GM19351 (cell line): Measurements from ENCODE around the gene PPARG.
"Not testable (repeated sequence)": the region's sequence is repeated elsewhere in the genome, so short reads cannot be mapped to it uniquely, and the experiment has no call there.

Experiments
- ATAC-seq: cut with Tn5 transposase; IDR thresholded peaks from one replicate; pipeline ENCODE4 v1.9.1; 2021; ENCODE audit warnings: mild to moderate bottlenecking, moderate library complexity; ENCODE audit not compliant: unreplicated experiment

Gene PPARG

DNA sequence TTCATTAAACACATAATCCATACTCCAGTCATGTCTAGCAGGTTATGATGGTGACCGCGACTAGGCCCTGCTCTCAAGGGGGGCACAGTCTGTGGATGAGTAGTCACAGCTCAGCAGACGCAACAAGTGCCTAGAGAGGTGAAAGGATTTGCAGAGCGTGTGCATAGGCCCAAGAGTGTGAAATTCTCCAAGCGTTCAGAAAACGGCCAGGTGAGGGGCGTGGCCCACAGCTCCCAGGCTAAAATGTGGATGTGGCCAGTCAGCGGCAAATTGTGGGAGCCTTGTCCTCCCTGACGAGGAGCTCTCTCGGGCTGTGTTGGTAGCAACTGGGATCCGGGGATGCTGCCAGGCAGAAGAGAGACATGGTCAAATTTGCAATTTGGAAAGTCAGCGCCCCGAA lies 149.0 kb downstream of the PPARG start:
- ATAC-seq: no peak

DNA sequence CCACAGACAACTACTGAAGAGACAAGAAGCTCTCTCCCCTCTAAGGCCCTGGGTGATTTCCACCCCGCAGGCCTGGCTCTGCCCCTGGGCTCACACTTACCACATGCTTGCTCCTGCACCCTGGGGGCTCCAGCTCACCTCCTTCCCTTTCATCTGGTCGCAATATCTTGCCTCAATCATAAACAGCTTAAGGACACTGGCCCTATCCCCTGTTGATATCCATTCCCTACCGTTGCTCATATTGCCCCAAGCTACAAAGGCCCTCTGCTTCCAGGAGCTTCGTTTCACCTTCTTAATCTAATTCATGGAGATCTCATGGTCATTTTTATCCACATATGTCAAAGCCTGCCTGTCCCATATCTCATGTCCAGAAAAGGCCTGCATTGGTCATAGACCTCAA lies 149.4 kb downstream of the PPARG start:
- ATAC-seq: no peak

DNA sequence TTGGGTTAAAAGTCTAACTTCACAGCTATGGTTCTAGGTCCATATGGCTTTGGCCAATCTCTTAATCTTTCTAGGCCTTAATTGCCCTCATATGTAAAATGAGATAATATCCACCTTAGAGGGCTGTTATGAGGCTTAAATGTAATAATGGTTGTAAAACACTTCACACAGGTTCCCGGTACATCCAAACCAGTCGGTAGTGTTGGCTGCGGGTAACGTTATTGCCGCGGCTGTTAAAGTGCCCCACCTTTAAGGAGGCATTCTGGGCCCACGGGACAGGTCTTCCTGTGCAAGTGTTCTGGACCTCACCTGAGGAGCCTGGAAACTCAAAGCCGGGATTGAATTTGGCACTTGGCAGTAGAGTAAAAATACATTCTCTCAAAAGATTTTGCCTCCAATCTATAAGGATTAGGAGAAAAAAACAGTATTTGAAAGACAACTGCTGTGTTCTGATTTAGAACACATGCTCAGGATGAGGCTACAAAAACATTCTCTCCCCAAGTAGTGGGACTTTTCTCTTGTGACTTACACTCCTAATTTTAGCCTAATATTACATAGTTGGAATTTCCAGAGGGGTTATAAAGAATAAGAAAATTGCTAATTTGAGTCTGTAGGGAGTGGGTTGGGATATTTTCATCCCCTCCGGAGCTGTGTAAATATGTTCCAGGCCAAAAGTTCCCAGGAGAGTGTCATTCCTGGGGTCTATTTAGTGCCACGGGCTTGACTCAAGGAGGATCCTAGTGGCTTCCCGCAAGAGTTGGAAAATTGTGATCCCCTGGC lies 150.5 kb downstream of the PPARG start:
- ATAC-seq: no peak

DNA sequence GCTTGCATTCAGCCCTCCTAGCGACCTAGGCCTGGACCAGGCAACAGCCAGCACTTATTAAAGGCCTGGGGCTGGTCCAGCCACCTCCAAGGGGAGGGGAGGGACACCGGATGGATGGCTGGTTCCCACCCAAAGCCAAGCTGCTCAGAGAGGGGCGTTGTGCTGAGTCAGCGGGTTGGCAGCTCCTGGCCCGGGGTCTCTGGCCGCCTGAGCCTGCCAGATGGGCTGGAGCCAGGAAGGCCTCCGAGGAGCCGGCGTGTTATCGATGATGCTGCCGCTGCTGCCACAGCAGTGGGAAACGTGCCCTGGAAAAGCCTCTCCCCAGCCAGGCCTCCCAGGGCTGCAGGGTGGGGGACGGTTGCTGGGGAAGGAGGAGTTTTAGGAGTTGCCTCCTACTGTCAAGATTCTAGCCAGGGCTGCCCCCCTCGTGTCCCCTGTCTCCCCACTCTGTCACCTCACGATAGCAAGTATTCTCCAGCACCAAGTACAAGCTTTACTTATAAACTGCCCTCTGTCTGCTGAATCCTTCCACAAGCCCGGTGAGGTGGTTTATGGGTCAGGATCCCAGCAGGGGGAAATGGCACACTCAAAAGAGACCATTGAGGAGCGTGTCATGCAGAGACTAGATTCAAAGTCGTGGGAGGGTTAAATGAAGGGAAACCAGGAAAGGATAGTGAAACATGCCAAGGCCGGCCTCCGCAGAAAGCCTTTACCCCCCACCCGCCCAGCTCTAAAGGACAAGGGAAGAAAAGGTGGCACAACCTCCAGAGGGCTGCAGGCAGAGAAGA lies 152.3 kb downstream of the PPARG start:
- ATAC-seq: no peak

DNA sequence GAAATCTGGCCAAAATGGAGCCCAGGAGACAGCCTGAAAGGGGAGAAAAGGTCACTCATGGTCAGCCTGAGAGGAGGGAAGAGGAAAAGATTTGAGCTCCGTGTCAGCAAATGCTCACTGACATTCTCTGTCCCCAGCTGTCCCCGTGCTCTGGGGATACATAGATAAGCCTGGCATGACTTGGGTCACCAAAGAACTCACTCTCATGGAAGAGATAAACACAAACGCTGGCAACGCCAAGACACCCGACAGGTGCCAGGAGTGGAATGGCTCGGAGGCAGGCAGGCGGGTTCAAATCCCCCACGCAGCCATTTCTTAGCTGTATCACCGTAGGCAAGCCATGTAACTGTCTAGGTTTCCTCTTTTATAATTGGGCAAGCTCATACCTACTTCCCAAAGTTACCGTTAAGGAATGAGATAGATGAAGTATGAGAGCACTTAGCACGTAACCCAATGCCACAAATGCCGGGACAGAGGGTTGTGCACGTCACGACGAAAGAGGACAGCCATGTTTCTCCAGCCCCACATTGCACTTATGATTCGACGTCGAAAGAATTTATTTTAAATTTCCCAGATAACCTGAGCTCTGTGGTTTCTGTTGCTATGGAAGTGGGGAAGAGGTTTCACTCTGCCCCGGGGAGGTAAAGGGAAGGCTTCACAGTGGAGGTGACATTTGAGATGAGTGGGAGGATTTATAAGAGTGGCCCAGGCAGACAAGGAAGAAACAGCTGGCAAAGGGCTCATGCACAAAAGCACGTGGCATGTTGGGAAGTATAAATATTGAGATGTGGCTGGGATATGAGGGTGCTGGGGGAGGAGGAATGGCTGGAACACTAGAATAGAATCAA lies 154.0 kb downstream of the PPARG start:
- no peak for ATAC-seq

DNA sequence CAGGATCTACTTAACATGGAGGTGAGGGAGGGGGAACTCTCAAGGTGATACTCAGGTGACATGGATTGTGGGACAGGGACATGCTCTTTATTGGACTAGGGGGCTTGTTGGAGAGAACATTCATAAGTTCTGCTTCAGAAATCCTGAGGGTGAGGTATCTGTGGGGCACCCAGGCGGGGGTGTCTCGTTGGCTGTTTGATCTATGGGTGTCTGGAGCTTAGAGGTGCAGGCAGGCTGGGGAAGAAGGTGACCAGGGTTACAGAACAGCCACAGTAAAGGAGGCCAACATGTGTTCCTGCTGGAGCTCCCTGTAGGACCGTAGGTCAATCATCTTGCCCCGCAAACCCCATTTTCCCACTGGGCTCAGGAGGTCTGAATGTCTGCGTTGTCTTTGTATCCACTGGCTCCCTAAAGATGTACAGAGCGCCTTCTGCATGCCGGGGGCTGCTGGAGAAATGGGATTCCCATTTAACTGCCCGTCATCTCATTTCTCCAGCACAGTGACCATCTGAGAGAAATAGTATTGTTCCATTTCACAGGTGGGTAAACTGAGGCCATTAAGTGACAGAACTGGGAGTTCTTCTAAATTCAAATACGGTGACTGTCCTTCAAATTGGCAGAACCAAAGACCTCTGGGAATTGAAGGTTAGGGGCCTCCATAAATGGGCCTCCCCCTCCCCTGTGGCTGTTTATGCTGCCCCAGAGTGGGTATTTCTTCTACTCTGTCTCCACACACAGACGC lies 155.1 kb downstream of the PPARG start:
- ATAC-seq: no peak

DNA sequence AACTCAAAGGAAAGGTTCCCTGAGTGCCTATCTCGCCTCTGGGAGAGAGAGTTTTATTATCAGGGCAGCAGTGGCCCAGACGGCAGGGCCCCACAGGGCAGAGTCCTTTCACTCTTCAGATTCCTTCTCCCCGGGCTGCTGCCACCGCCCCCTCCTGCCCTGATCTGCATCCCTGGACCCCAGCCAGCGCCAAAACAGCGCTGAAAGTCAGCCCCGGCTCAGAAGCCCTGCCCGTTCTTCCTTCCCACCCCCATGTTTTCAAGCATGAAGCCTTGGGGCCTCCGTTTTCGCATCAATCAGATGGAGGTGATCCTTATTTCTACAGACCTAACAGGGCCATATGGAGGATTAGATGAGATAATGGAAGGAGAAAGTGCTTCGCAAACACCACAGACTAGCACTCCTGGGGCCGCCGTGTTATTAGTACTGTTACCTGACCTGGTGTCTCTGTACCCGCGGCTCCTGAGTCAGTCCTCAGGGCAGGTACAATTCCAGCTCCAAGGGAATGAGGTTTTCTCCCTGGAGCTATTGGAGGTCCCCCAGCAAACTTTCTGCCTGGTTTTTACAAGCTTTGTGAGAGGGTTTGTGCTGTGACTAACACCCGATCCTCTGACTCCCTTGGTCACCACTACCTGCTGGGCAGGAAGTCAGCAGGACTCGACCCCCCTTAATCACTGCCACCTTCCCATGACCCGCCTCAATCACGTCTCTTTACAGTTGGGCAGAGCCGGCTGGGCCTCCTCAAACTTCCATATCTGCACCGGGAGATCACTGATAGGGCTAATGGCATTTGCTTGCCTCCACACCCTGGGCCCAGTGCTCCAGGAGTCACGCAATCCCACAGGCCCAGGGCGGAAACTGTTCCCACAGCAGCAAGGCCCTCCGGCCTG lies 156.0 kb downstream of the PPARG start:
- no peak for ATAC-seq

DNA sequence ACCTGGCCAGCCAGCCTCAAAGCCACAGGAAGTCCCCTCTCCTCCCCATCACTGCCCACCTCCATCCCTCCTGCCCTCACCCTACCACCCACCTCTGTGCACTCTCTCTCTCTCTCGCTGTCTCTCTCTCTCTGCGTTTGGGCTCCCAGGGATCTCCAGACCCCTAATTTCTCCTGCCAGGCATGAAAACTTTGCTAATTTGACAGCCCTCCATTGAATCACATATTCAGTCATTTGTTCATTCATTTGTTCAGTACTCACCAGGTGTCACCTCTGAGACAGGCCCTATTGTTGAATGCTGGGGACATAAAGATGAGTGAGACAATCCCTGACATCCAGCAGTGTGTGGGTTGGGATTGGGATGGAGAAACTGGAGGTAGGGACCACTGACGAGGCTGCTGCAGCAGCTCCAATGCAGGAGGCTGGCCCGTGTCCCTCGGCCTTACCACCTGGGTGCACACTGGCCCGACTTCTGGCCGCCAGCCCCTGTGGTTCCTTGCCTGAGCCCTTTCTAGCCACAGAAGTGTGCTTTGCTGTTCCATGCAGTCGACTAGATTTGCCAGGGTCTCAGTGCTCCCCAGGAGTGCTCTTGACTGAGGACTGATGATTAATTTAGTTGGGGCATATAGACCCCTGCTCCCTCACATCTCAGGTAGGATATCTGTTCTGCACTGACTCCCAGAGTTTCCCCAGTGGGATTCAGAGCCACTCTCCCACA lies 156.8 kb downstream of the PPARG start:
- no peak for ATAC-seq

DNA sequence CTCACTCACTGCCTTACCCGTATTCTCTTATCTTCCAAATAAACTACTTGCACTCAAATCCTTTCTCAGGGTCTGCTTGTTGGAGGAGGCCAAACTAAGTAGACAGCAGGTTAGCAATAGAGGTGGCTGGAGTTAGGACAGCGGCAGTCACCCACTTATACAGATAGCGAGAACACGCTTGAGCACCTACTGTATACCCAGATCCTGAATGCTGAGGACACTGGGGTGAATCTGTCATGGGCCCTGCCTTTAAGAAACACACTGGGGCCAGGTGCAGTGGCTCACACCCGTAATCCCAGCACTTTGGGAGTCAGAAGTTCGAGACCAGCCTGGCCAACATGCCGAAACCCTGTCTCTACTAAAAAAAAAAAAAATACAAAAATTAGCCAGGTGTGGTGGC lies 157.4 kb downstream of the PPARG start:
- ATAC-seq: no peak

DNA sequence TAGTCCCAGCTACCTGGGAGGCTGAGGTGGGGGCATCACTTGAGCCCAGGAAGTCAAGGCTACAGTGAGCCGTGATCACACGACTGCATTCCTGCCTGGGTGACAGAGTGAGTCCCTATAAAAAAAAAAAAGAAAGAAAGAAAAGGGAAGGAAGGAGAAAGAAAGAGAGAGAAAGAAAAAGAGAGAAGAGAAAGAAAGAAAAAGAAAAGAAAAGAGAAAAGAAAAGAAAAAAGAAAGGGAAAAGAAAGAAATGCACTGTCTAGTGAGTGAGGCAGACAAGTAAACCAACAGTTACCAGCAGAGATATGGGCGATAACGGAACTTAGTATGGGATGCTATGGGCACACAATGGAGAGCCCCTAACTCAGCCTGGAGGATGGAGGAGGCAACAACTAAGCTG lies 158.2 kb downstream of the PPARG start:
- ATAC-seq: no peak

DNA sequence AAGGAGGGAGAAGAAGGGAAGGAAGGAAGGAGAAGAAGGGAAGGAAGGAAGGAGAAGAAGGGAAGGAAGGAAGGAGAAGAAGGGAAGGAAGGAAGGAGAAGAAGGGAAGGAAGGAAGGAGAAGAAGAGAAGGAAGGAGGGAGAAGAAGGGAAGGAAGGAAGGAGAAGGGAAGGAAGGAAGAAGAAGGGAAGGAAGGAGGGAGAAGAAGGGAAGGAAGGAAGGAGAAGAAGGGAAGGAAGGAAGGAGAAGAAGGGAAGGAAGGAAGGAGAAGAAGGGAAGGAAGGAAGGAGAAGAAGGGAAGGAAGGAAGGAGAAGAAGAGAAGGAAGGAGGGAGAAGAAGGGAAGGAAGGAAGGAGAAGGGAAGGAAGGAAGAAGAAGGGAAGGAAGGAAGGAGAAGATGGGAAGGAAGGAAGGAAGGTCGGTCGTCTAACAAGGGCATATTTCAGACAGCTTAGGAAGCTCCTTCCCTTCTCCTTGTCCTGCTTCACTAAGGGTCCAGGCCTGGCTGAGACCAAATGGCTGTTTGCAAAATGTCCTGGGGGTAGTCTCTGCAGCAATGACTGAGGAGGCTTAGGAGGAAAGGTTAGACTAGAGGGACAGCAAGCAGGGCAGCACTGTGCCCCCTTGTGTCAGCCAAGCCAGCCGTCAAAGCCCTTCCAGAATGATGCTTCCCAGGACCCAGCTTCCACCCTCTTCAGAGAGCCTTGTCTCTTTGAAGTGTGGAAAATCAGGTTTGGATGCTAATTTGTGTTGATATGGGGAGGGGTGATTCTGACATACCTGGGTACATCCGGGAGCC lies 159.7 kb downstream of the PPARG start:
- ATAC-seq: not testable (repeated sequence)

DNA sequence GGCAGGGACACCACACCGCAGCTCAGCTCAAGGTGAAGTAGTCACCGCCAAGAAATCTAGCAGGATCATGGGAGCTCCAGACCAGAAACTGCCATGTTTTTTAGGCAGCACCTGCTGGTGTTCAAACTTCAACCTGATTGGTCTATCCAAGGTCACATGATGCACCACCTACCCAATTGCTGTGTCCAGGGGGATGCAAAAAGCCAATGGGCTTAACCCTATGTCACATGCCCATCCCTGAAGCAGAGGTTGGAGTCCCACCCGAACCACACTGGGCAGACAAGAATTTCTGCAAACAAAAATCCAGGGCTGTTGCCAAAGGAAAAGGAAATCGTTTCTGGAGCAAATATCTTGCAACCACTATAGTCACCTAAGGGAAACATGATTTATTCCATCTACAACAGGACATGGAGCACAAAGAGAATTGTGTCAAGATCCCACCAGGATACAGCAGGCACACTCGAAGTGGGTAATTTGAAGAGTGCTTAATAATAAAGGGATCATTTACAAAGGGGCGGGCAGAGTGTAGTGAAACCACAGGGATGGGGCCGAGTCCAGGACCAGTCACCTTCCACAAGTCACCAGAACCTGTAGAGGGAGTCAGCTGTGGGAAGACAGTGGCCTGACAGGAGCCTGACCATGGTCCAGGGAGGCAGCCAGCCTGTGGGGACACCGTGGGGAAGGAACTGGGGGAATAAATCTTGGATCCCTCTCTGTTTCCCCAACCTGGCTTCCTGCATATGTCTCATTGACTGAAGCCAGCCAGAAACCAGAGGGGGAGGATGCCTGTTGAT lies 161.2 kb downstream of the PPARG start:
- no peak for ATAC-seq

DNA sequence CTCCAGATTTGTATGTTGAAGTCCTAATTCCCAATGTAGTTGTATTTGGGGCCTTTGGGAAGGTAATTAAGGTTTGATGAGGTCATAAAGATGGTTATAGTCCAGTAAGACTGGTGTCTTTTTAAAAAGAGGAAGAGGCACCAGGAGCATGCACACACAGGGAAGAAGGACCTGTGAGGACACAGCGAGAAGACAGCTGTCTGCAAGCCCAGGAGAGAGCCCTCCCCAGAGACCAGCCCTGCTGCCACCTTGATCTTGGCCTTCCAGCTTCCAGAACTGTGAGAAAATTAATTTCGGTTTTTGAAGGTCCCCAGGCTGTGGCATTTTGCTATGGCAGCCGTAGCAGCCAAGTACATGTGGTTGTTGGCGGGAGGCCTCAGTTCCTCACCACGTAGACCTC lies 162.6 kb downstream of the PPARG start:
- ATAC-seq: no peak

DNA sequence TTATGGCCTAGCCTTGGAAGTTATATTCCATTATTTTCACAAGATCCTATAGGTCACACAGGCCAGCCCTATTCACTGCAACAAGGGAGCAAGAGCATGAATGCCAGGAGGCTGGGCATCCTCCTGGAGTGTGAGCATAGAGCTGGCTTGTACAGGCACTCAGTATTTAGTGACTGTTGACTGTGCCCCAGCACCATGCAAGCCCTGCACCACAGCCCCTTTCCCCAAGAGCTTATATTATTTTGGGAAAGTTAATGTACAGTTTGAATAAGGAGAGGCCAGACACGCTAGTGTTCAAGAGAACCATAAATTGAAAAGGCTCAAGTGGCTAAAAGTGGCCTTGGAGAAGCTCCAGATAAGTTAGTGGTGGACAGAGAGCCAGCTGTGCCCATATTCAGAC lies 163.1 kb downstream of the PPARG start:
- ATAC-seq: no peak

DNA sequence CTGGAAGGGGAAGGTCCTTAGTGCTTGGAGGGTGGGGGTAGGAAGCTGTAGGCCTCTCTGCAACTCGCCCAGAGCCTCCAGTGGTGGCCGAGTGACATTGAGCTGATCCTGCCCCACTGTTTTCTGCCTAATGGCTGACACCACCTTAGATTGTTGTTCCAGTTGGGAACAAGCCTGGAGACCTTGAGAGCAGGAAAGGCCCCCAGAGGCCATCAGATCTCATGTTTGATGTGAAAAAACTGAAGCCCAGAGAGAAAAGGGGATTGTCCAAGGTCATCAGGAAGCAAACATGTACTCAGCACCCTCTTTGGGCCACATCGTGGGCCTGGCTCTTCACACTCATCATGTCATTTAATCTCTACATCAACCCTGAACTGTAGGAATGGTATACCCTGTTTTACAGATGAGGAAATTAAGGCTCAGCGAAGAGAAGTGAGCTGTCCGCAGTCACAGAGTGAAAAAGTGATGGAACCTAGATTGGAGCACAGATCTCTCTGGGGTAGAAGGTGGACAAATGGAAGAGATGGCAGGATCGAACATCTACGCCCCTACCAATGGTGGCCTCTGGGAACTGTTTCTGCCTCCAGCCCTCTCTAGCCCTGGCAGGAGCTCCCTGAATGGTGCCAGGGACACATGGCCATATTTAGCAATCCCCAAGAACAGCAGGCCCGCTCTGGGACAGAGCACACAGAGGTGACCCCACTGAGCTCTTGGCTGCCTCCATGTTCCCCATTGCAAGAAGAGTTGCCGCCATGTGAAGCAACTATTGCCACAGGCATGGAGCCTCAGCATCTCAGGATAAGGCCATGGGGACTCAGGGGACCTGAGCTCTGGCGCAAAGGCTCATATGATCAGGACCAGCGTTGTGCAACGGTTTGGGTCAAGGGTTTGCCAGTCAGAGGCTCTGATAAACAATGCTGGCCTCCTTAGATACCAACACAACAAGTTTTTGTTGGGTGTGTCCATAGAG lies 163.8 kb downstream of the PPARG start:
- ATAC-seq: no peak

DNA sequence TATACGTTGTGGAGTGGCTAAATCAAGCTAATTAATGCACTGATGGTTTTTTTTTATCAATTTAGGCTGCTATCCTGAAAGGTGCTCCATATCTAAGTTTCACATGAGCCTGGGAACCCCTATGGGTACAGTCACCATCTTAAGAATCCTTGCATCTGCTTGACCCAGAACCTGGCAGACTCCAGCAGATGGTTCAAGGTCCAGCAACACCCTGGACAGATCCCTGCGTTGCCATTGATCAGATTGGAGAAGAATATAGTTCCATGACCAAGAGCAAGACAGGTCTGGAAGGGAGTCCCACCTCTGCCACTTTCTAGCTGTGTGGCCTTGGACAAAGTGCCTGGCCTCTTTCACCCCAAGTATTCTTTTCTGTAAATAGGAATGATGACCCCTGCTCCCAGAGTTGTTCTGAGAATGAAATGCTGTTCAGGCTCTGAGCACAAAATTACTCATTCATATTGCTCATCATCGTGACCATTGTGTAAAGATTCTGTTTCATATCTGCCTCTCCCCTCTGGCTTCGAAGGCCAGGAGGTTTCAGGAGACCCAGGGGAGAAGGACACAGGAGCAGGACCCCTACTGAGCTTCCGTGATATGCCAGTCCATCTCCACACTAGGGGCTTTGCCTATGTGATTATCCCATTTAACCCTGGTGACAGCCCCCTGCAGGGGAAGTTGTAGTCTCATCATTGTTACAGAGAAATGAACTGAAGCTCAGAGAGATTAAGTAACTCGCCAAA lies 165.4 kb downstream of the PPARG start:
- ATAC-seq: no peak
